Breast epithelium (tissue), 4 donors: ENCODE data around the gene TEX28. TPM values are rescaled to one million over a fixed set of nuclear protein-coding genes. Genes with fewer than 3 reads are reported as not detected.
"Not testable (repeated sequence)": the region's sequence is repeated elsewhere in the genome, so short reads cannot be mapped to it uniquely, and the experiment has no call there.

Experiments
- DNase-seq, 2 donors: peaks; one replicate each; pipeline ENCODE4 v3.0.0-alpha.2; 2019; ENCODE audit warnings: low spot score in 2 of 2
- H3K27ac ChIP-seq, 2 donors: fragments of 200-600 bp; sonication (generic) in 1 of 2; one replicate each; pipeline ENCODE4 v1.5.1; 2016 to 2019; ENCODE audit warnings: mild to moderate bottlenecking in 1 of 2
- H3K27me3 ChIP-seq, 2 donors: fragments of 200-600 bp; sonication (generic) in 1 of 2; one replicate each; pipeline versions ENCODE4 v1.5.1 to v1.6.0; 2017 to 2019; ENCODE audit warnings: control low read depth in 1 of 2, mild to moderate bottlenecking in 1 of 2
- H3K36me3 ChIP-seq: fragments of 200-600 bp; one replicate; pipeline ENCODE4 v1.5.1; 2019
- H3K4me1 ChIP-seq, 2 donors: fragments of 200-600 bp; sonication (generic); one replicate each; pipeline ENCODE4 v1.5.1; 2016 to 2019; ENCODE audit warnings: control low read depth in 1 of 2
- H3K4me3 ChIP-seq, 3 donors: fragments of 200-600 bp; sonication (generic); 1 replicate in 2 of 3; 2 replicates in 1 of 3; pipeline ENCODE4 v1.5.1; 2016 to 2019; ENCODE audit warnings: mild to moderate bottlenecking in 3 of 3, moderate library complexity in 2 of 3
- H3K9me3 ChIP-seq, 2 donors: fragments of 200-600 bp; sonication (generic) in 1 of 2; one replicate each; pipeline ENCODE4 v1.5.1; 2016 to 2019; ENCODE audit warnings: control low read depth in 1 of 2
- CTCF ChIP-seq, 3 donors: fragments of 450-650 bp; IDR thresholded peaks; one replicate each; pipeline ENCODE4 v1.5.1; 2016 to 2017; ENCODE audit warnings: antibody characterized with exemption in 3 of 3, mild to moderate bottlenecking in 3 of 3, moderate library complexity in 3 of 3
- POLR2A ChIP-seq: fragments of 450-650 bp; IDR thresholded peaks from one replicate; pipeline ENCODE4 v1.6.1; 2016; ENCODE audit warnings: antibody characterized with exemption, mild to moderate bottlenecking, moderate library complexity
- POLR2AphosphoS5 ChIP-seq, 3 donors: sonication (generic); formaldehyde crosslinking; IDR thresholded peaks; one replicate each; pipeline ENCODE4 v1.6.1; 2017; ENCODE audit warnings: antibody characterized with exemption in 3 of 3
- intact Hi-C: fragments of 100-400 bp; cut with DNase I; formaldehyde crosslinking; loops from one replicate; pipeline ENCODE4 v1.15.1; 2023; ENCODE audit warnings: low total_unique reads
- total RNA-seq, 3 donors: library from RNA; depleted of rRNA; stranded (reverse); fragments of >200 nt; gene quantifications; one replicate each; pipeline ENCODE4 v1.1.0, GENCODE V29; 2016

The TEX28 gene
- not detected for total RNA-seq

GRCh38 chrX:154294791-154295574, at the start of gene TEX28:
Gene TEX28 (minus strand): TSS chrX:154295124. CDS start chrX:154292117, 3,007 bp downstream.
- H3K4me1 ChIP-seq, result no peaks in the 10 kb centered on the region
- no peak for TF ChIP-seq CTCF (IDR thresholded peaks at IDR 0.05)
- no peak for TF ChIP-seq POLR2A
- TF ChIP-seq POLR2AphosphoS5 (IDR thresholded peaks at IDR 0.05), result no peak
- H3K27ac ChIP-seq, result no peak within 1 kb of the TSS
- H3K27me3 ChIP-seq, result peaks cover 0 to 1% of the 10 kb centered on the region in 2 donors
- H3K36me3 ChIP-seq, result no peaks in the 10 kb centered on the region
- no peaks in the 10 kb centered on the region for H3K9me3 ChIP-seq
- H3K4me3 ChIP-seq, result no peak within 1 kb of the TSS
- intact Hi-C loops, result no loop called here
- DNase-seq, result no peak

GRCh38 chrX:154343620-154344019, 48.7 kb upstream of the TEX28 start:
- H3K27ac ChIP-seq, H3K4me3 ChIP-seq, DNase-seq, H3K4me1 ChIP-seq, intact Hi-C loops, H3K36me3 ChIP-seq, H3K9me3 ChIP-seq, H3K27me3 ChIP-seq: not testable (repeated sequence)

- H3K9me3 ChIP-seq, DNase-seq, H3K4me1 ChIP-seq, H3K4me3 ChIP-seq, H3K27me3 ChIP-seq, H3K36me3 ChIP-seq, H3K27ac ChIP-seq, intact Hi-C loops: not testable (repeated sequence)
These were observed 48.1 kb upstream of the TEX28 start for GRCh38 chrX:154343063-154343462.

GRCh38 chrX:154341399-154342298, 46.7 kb upstream of the TEX28 start:
- intact Hi-C loops, H3K27me3 ChIP-seq, H3K9me3 ChIP-seq, H3K36me3 ChIP-seq, H3K4me1 ChIP-seq, DNase-seq, H3K27ac ChIP-seq: not testable (repeated sequence)
- peak overlapping the region in 1 of 3 donors; percentile 28 for H3K4me3 ChIP-seq

DNA sequence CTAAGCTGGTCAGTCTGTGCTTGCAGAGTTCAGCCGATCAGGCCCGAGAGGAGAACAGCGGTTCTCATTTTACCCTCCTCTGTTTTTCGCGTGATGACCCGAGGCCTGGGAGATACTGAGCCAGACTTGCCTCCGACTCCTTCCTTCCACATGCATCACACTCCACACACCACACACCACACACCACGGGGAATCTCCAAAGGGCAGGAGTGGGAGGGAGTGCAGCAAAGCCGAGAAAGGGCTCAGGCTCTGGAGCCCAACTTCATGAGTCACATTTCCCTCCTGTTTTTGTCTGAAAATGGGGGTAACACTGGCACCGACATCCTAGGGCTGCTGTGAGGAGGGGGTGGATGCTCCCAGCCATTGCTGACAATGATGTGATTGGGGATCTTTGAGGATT, 39.6 kb upstream of the TEX28 start:
- Histone ChIP-seq H3K9me3 (no peaks in the 10 kb centered on the region), H3K4me3 (no peak overlapping the region), H3K36me3 (no peaks in the 10 kb centered on the region), H3K27me3 (peaks cover 0 to 36% of the 10 kb centered on the region in 2 donors), H3K4me1 (no peaks in the 10 kb centered on the region), H3K27ac (no peak overlapping the region)
- intact Hi-C loops, result no loop called here
- TF ChIP-seq POLR2A (no peak), CTCF (IDR thresholded peaks at IDR 0.05) (no peak), POLR2AphosphoS5 (IDR thresholded peaks at IDR 0.05) (no peak)
- no peak for DNase-seq

GRCh38 chrX:154333837-154334271, 38.9 kb upstream of the TEX28 start:
- intact Hi-C loops, result no loop called here
- Histone ChIP-seq H3K4me1 (no peaks in the 10 kb centered on the region), H3K27me3 (peaks cover 0 to 39% of the 10 kb centered on the region in 2 donors), H3K36me3 (no peaks in the 10 kb centered on the region), H3K9me3 (no peaks in the 10 kb centered on the region), H3K27ac (no peak overlapping the region), H3K4me3 (no peak overlapping the region)
- TF ChIP-seq CTCF (IDR thresholded peaks at IDR 0.05) (no peak), POLR2A (no peak), POLR2AphosphoS5 (IDR thresholded peaks at IDR 0.05) (no peak)
- no peak for DNase-seq
